Ovary (tissue), 3 donors: ENCODE measurements around the gene EYA2.

Experiments used
- CTCF ChIP-seq, 3 donors: fragments of 450-650 bp in 2 of 3; fragments of 200-600 bp in 1 of 3; IDR thresholded peaks; one replicate each; pipeline versions ENCODE4 v1.5.1 to v1.8.0; 2016 to 2022; ENCODE audit warnings: antibody characterized with exemption in 3 of 3, mild to moderate bottlenecking in 1 of 3
- EP300 ChIP-seq: sonication (generic); formaldehyde crosslinking; IDR thresholded peaks from one replicate; pipeline ENCODE4 v1.6.1; 2017; ENCODE audit warnings: antibody characterized with exemption
- POLR2A ChIP-seq: fragments of 450-650 bp; IDR thresholded peaks from one replicate; pipeline ENCODE4 v1.6.1; 2017; ENCODE audit warnings: antibody characterized with exemption, mild to moderate bottlenecking, moderate library complexity
- donor health status: DM: no; HTN: no; CAD: no.

DNA sequence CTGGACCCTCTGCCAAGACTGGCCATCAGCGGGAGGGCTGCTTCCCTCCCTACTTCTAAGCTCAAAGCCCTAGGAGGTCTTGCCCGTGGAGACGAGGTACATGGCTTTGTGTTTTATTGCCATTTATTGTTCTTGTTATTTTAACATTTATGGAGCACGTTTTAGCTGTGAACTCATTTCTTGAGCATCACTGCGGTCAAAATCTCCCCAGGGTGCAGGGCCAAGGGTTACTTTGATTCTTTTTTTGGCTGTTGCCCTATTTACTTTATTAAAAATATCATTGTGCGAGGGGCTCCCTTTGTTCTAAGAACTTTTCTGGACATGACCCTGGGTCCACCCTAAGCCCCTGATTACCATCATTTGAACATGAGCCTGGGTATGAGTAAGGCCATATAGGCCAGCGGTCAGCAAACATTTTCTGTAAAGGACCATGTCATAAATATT, 51.6 kb downstream of the EYA2 start:
- TF ChIP-seq POLR2A (no peak), CTCF (IDR thresholded peaks at IDR 0.05) (no peak), EP300 (no peak)
